NCI-H460 (cell line): ENCODE results near the gene NTM. TPM values are rescaled to one million over a fixed set of nuclear protein-coding genes. Genes with fewer than 3 reads are reported as not detected.

ENCODE experiments used
- DNase-seq: peaks from one replicate; pipeline ENCODE4 v3.0.0-alpha.2; 2016; ENCODE audit warnings: low read depth; ENCODE audit errors: extremely low read depth
- total RNA-seq: library from RNA; depleted of rRNA; stranded (reverse); fragments of >200 nt; shearing (Covaris generic); gene quantifications from 2 replicates; pipeline ENCODE4 v1.2.3, GENCODE V29; 2014

The NTM gene
- total RNA-seq, 1 experiment from 2014 or later = 3.7 TPM

DNA sequence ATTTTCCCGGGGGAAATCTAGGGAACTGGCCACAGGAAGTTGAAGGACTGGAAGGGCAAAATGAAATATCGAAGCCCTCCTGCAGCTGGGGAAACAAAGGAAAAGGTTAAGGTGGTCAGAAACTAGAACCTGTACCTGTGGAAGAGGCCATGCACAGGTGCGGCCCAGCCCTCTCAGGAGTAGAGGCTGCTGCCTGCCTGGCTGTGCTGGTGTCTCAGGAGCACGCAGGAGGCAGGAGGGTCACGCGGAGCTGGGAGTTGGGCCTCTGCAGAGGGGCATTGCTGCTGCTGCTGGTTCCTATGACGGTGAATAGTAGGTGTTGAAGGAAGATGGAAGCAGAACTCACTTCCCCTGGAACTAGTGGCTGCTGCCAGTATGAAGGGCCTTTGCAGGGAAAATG, 425.7 kb downstream of the NTM start:
- DNase-seq = no peak

DNA sequence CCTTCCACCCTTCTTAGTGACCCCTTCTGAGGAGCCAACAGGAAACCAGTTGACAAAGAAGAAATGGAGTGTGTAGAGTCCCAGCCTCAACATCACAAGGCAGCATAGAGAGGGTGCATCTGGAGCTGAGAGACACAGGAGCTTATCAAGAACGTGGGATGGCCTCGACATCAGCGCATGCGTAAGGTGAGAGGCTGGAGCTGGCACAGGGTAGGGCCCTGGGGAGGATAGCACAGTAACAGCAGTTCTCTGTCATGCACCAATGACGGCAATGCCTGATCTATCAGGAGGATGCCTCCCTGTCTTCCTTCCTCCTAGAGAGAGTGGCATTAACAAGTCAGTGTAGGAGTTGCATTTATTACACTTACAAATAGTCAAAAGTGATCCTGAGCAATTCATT, 426.1 kb downstream of the NTM start:
- DNase-seq = no peak

DNA sequence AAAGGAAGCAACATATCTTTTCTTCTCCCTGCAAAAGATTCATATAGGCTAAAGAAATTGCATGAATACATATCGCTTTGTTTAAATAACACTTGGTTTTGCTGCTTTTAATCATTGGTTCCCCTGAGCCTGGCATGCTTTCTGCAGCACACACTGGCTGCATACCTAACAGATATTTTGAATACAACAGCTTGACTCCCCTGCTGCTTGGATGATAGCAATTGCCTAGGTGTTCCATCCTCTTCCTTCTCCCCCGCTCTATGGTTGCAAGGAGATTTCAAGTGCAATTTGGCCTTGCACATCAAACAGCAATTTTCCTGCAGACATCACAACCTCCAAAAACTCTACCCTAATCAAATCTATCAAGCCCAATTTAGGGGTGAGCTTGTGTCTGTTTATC, 430.0 kb downstream of the NTM start:
- no peak for DNase-seq

DNA sequence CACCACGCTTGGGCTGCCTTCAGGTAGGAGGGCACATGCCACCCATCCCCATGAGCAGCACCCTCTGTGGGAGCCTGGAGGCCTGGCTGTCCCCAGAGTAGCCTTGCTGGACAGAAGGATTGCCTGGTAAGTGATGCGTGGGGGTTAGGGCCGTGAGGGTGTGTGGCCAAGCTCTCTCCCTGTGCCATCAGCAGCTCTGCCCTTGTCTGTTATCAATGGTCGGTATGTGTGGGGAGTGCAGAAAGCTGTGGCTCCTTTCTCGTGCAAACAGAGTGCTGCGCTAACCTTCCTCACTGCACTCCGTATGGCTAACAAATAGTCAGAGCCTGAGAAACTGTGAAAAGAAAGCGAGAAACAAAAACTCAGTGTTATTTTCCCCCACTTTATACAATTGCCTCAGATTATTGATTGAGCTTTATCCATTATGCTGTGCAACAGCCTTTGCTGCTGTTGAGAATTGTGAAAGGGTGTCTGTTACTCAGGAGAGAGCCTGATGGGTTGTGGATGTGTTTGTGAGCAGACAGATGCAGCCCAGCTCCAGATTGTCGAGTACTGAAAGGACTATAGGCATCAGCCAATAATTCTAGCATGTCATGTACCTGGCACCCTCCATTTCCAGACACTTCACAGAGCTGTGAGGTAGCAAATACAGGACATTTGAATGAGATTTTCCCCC, 432.2 kb downstream of the NTM start:
- no peak for DNase-seq

DNA sequence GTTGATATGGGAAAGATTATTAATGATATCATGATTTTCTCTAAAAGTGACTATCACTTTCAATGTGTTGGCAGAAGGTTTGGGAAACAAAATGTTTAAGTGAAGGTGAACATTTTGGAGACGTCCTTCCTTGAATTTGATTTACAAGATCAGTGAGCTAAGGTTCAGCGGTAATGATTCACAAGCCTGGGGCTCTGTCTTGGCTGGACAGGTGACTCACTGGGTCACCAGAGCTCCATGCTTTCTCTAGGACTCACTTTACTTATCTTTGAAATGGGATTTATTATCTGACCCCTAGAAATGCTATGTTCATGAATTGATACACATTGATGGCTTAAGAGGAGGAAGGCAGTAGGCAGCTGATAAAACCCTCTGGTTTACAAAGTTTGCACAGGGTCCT, 437.5 kb downstream of the NTM start:
- DNase-seq = no peak

DNA sequence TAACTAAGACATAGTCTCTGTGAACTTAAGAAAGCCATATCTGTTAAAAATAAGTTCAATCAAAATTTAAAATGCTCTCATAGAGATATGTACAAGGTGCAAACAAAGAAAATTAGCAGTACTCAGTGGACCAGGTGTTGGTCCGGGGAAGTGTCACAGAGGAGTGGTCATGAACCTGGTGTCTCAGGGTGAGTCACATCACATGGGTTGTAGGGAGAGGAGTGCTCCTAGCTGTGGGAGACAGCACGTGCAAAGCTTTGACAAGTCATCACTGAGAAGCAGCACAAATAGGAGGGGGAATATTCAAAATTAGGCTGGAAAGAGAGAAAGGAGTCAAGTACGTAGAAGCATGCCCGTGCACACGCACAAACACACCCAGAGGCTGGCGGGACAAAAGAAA, 438.1 kb downstream of the NTM start:
- DNase-seq = no peak

DNA sequence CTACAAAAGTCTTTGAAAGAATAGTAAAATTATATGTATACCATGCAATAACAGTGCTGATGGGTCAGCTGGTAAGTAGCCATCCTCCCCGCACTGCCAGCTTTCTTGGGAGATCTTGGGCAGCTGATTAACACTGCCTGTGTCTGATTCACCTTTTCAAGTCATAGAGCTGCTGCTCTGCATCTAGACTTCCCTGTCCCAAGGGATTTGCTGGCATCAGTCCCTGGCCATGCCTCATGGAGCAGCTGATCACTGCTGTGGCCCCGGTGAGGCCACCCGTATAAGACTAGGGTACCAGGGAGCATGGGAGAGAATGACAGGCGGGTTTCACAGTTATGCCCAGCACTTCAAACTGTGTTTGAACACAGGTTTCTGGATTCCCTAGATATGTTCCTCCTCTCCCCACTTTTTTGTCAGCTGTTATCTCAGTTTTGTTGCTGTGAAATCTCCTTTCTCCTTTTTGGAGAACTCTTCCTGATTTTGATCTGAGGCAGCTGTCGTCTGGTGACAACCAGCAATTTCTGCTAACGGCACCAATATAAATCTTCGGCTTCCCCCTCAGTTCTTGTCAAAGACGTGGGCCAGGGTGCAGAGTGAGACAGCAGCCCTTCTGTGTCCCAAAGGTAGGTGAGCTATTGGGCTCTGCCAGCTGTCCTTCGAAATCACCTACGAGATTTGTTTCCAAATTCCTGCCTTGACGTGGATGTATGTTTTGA, 438.9 kb downstream of the NTM start:
- no peak for DNase-seq

DNA sequence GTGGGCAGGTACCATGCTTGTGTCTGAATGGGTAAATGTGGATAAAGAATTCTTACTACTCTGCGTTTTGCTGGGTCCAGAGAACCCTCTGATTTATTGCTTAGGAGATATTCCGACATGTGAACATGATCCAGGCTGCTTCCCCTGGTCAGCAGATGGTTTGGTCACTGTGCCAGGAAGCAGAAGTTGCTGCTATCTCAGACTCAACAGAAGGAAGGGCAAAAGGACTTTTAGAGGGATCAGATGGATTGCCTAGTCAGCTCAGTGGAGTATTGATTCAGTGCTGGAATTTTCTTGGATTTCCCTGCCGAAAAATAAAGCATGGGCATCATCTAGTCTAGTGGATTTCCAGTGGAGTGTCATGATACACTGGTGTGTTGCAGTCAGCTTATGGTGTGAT, 440.1 kb downstream of the NTM start:
- DNase-seq = no peak

DNA sequence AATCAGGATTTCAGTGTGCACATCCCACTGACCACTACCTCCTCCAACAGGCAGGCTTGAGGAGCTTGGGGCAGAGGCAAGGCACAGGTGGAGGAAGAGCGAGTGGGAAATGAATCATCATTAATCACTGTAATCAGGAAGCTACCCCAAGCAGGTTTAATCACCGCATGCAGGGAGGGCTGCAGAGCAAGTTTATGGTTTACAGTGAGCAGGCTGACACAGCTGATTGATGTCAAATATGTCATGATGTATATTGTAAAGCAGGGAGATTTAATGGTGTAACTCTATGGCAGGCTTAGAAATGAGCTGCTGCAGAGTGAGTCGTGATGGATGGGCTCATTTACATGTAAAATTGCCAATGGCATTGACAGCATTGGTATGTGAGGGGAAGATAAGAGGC, 441.0 kb downstream of the NTM start:
- DNase-seq = no peak

DNA sequence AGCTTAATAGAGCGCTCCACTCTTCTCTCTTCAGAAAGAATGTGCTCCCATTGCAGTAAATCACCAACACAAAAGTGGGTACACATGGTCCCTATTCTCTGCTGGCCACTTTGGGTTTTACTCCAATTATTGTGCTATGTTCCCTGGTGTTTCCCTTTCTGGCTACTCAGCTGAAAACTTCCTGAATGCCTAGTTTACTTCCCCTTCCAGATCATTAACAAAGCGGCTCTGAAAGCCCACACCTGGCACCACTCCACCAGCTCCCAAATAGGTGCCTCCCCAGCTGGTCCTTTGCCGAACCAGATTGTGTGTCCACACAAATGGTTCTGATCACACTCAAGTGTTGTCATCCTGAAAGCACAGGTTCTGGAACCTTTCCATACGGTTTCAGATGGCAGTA, 443.7 kb downstream of the NTM start:
- no peak for DNase-seq

DNA sequence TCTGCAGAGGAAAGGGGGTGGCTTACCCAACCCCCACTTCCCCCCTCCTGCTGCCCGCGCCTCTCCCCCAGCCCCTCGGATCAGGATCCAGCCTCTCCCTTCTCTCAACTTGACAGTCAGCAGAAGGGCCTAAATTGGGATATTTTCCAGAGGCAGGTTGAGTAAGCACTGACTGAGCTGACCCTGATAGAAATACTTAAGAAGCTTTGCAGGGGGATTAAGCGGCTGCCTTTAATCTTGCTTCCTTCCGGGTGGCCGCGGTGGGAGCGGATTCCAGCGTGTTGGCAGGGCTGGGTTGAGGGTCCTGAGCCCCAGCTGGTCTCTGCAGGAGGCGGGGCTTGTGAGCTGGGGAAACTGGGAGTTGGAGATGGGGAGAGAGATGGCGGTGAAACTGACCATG, 445.2 kb downstream of the NTM start:
- no peak for DNase-seq

DNA sequence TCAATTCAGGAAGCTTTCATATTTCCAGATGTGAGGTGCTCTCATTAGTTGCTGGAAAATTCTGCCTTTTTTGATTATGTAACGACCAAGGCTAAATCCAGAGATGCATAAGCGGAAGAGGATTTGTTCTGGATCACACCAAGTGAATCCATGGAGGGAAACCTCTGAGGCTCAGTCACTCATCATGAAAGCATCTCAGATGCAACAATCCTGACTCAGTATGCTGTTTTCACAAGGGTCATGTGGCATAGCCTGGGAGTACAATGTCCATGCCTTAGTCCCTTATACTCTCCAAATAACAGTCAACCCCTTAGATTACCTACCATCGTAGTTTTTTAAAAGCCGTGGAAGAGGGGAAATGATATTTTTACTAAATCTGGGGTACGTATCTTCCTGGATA, 445.6 kb downstream of the NTM start:
- no peak for DNase-seq

DNA sequence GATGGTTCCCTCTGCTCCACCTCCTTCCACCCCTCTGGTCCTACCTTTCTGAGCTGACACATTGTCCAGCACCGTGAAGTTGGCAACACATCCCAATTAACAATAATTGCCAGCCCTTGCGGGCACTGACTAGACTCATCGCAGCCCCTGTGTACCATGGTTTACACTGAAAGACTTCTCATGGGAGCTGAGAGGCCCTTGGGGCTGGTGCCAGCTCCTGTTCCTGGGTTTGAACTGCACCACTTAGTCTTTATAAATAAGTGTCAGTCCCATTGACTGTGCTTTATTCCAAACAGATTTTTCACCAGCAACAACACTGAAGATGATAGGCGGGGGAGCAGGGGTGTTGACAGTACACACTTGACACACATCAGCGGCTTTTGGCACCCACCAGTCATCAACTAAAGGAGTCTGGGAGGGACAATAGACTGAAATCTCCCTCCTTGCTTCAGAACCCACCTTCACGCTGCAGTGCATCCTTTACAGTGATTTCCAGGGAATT, 447.3 kb downstream of the NTM start:
- no peak for DNase-seq

DNA sequence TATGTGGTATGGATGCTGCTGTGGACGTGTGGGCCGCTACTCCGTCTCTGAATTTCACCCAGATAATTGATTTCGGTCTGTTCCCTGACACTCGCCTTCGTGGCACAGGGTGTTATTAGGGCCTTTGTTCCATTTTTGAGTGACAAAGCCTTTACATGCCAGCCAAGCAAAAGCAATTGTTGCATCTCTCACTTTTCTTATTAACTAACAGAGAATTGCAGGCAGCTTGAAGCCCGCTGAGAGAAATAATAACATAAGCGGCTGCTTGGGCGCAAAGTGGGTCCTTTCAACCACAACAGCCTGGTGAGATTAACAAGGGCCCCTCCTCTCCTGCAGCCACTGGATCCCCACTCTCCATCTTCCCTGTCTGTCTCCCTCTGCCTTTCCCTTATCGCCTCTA, 449.4 kb downstream of the NTM start:
- no peak for DNase-seq

DNA sequence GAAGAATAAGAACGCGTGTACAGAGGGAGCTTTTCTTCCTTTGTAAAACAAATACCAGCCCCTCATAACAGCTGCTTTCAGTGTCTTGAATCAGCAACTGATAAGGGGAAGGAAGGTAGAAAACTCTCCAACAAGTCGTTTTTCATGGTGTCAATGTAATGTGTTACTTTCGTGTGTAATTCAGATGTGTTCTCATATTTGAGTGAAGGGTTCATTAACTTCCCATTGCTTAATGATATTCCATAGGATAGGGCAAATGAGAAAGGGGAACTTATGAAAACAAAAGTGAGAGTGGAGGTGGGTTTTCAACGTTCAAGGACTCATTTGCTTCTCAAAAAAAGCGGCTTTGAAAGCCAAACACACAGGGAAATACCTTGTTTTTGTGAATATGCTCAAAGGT, 452.1 kb downstream of the NTM start:
- no peak for DNase-seq

DNA sequence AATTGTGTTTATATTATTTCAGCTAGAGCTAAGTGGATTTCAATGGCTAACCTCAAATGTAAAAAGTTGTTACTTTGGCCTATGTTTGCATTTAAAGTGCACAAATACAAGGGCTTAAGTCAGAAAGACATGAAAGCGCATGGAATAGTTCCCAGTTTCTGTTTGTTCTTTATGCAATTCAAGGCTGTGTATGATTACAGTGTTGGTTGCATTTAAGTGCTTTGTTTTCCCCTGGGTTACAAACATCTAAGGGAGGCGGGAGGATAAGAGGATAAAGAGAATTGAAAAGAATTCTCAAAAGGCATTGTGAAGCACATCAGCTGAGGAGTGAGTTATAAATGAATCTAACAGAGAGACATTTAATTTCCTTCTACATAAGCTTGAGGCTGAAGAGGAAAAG, 453.4 kb downstream of the NTM start:
- DNase-seq = no peak

DNA sequence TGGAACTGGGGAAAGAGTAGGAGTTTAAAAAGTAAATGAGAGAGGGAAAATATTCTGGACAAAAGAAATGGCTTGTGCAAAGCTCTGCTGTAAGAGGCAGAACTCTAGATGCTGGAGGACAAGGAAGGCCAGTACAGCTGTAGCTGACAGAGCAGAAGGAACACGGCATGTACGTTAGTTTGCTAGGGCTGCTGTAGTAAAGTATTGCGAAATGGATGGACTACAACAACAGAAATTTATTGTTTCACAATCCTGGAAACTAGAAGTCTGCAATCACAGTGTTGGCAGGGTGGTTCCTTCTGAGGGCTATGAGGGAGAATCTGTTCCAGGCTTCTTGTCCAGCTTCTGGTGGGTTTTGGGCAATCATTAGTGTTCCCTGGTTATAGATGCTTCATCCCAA, 454.4 kb downstream of the NTM start:
- no peak for DNase-seq

DNA sequence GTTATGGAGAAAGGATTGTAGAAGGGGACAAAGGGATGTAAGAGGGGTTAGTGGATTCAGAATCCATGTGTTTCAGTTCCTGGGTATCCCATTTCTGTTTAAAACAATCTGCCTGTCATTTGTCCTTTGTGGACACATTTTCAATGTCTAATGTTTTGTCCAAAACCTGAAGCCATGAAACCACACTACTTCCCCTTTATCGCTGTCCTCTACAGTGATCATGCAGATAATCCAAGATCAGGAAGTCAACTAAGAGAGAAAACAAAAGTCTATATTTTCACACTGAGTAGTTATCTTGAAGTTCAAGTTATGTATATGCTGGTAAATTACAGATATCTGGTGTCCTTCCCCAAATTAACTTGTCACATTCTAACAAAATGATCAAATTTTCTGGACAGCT, 457.0 kb downstream of the NTM start:
- no peak for DNase-seq

DNA sequence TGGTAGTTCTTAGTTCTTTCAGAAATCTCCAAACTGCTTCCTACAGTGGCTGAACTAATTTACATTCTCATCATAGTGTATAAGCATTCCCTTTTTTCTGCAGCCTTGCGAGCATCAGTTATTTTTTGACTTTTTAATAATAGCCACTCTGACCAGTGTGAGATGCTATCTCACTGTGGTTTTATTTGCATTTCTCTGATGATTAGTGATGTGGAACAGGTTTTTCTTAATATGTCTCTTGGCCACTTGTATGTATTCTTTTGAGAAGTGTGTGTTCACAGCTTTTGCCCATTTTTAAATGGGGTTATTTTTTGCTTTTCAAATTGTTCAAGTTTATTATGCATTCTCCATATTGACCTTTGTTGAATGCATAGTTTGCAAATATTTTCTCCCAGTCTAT, 459.3 kb downstream of the NTM start:
- DNase-seq = no peak

DNA sequence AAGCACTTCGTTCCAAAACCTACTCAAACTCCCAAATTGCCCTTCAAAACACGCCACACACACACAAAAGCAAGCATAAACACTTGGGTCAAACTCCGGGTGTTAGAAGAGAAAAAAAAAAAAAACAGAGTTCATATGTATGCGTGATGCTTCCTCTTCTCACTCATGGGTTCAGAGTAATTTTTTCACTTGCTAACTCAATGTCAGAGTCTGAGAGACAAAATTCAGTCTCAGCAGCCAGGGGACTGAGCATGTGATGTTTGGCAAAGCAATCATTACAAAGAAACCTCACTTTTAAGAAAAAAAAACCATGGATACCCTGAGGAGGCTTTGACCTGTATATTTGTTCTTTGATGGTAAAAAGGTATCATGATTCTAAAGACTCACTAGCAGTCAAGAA, 461.7 kb downstream of the NTM start:
- no peak for DNase-seq

DNA sequence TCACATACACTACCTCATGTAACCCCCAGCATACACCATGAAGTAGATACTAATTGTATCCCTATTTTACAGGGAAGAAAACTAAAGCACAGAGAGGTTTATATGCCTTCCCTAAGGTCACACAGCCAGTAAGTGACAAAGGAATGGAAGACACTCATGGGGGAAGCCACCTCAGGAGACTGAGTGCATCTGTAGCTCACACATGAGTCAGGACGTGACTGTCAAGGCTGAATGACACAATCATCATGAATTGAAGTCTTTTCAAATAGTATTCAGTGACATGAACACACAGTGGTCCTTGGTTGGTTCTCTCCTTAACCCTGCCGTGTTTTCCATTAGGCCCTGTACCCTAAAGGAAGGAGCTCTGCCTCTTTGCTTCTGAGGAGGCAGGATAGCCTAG, 463.0 kb downstream of the NTM start:
- DNase-seq = no peak

DNA sequence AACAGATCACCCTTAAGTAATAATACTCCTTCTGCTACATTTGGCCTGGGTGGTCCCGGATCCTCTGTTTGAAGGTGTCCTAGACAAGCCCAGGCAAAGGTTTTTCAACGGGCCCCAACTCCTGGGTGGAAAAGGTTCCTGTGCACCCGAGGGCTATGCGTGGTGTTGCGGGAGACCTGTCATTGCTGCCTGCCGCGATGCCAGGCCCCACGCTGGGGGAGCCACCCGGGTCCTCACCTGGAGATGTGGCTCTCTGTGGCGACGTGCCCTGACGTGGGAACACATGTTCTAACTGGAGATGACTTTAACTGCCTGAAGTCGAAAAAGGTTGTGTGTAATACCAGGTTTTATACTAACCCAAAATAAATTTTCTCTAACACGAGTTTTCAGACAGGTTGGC, 467.1 kb downstream of the NTM start:
- DNase-seq = no peak

DNA sequence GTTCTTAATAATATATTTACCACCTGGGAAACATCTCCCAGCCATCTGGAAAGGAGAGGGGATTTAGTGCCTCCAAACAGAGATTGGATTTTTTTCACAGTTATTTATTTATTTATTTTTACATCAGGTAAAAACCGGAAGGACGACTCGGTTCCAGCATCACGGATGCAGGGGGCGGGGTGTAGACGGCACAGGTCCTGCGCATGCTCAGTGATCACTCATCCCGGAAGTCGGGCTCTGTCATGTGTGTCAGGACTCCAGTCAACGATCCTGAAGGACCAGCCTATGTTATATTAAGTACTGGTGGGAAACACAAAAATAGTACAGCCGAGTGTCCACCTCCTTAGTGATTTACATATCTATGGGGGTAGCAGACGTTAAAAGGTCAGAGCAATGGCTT, 467.6 kb downstream of the NTM start:
- no peak for DNase-seq
